ENCODE data around the gene WDFY2. TPM values are rescaled to one million over a fixed set of nuclear protein-coding genes. Genes with fewer than 3 reads are reported as not detected.
A peak's percentile ranks its signal among the peaks of the same experiment; 100 is the strongest.

The WDFY2 gene
- total and polyA plus RNA-seq, 11 donors = 2.0 to 12.6 (median 6.5) TPM

DNA sequence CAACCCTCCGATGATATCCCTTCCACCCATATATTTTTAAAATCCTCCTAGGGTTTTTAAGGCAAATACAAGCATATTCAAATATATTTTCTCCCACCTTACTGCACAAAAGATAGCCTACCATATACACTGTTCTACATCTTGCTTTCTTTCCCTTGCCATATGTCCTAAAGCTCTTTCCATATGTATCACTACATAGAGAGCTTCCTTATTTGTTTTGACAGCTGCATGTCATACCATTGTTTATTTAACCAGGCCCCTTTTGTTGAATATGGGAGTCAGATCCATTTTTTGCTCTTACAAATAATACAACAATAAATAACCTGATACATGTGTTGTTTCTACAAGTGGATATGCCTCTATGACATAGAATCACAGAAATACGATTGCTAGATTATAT, 32.8 kb upstream of the WDFY2 start:
- no peak overlapping the region for H3K27ac ChIP-seq
- TF ChIP-seq POLR2A (IDR thresholded peaks at IDR 0.05) = no peak
- TF ChIP-seq, protein P1, sequence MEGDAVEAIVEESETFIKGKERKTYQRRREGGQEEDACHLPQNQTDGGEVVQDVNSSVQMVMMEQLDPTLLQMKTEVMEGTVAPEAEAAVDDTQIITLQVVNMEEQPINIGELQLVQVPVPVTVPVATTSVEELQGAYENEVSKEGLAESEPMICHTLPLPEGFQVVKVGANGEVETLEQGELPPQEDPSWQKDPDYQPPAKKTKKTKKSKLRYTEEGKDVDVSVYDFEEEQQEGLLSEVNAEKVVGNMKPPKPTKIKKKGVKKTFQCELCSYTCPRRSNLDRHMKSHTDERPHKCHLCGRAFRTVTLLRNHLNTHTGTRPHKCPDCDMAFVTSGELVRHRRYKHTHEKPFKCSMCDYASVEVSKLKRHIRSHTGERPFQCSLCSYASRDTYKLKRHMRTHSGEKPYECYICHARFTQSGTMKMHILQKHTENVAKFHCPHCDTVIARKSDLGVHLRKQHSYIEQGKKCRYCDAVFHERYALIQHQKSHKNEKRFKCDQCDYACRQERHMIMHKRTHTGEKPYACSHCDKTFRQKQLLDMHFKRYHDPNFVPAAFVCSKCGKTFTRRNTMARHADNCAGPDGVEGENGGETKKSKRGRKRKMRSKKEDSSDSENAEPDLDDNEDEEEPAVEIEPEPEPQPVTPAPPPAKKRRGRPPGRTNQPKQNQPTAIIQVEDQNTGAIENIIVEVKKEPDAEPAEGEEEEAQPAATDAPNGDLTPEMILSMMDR (IDR thresholded peaks at IDR 0.05) = no peak
- no peaks in the 10 kb centered on the region for H3K27me3 ChIP-seq
- WGBS, 4 donors = 94 to 97% (median 94%) methylated on average over 2 of the region's 2 CpGs
- DNase-seq = no peak
- no peak for ATAC-seq
- H3K9me3 ChIP-seq = no peaks in the 10 kb centered on the region
- H3K4me3 ChIP-seq = no peak overlapping the region
- H3K4me1 ChIP-seq = peaks cover 0 to 23% (median 0%) of the 10 kb centered on the region in 12 donors
- H3K36me3 ChIP-seq = no peaks in the 10 kb centered on the region
- intact Hi-C loops (cut with DNase I) = no loop called here

DNA sequence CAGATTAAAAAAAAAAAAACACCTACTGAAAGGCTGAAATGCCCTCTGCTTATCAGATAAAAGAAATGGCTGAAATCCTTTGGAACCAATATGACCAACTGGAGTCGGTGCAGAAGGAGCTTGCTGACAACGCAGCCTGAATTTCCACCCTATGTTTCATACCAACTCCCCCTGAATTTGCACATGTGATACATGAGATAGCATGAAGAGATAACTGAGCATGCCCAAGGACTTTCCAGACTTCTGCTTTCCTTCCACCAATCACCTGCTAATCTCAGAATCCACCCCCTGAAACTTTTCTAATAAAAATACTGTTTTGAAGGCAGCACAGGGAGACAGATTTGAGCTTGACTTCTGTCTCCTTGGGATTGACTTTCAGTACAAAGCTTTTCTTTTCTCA, 32.2 kb upstream of the WDFY2 start:
- Histone ChIP-seq H3K27ac (no peak overlapping the region), H3K36me3 (no peaks in the 10 kb centered on the region), H3K9me3 (no peaks in the 10 kb centered on the region), H3K27me3 (no peaks in the 10 kb centered on the region), H3K4me1 (peaks cover 0 to 23% (median 0%) of the 10 kb centered on the region in 12 donors), H3K4me3 (no peak overlapping the region)
- TF ChIP-seq POLR2A (IDR thresholded peaks at IDR 0.05) = no peak
- ATAC-seq = no peak
- 67 to 85% (median 74%) methylated on average over 2 of the region's 2 CpGs for WGBS, 4 donors
- no peak for DNase-seq
- intact Hi-C loops (cut with DNase I) = no loop called here

DNA sequence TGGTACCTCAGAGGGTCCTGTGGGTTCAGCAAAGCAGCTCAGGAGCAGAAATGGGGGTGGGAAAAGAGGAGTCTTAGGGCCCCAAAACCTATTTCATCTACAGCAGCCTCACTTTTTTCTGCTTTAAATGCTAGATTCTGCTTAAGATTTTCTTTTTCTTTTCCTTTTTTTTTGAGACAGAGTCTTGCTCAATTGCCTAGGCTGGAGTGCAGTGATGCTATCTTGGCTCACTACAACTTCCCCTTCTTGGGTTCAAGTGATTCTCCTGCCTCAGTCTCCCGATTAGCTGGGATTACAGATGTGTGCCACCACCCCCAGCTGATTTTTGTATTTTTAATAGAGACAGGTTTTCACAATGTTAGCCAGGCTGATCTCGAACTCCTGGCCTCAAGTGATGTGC, 30.7 kb upstream of the WDFY2 start:
- no peaks in the 10 kb centered on the region for H3K36me3 ChIP-seq
- H3K4me1 ChIP-seq = peaks cover 0 to 30% (median 0%) of the 10 kb centered on the region in 12 donors
- no peak overlapping the region for H3K4me3 ChIP-seq
- DNase-seq (no peak), ATAC-seq (no peak)
- WGBS, 4 donors = 81 to 91% (median 84%) methylated on average over 2 of the region's 2 CpGs
- no peak overlapping the region for H3K27ac ChIP-seq
- no peaks in the 10 kb centered on the region for H3K9me3 ChIP-seq
- intact Hi-C loops (cut with DNase I) = no loop called here
- TF ChIP-seq POLR2A (IDR thresholded peaks at IDR 0.05) = no peak
- TF ChIP-seq, protein P1 (IDR thresholded peaks at IDR 0.05) = no peak
- H3K27me3 ChIP-seq = no peaks in the 10 kb centered on the region

DNA sequence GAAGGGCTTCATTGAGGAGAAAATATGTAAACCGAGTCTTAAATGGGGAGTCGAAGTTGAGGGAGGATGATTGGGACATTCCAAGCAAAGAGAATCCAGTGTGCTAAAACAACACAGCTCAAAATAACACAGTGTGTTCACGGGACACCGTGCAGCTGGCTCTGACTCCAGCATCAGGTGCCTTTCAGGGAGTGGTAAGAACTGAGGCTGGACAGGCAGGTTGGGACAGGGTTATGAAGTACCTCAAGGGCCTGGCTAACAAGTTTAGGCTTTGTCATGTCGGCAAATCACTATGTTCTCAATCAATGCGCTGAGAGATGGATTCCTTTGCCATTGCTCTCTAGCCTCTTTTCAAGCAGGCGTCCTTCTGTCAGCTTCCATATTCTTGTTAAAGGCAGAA, 27.5 kb upstream of the WDFY2 start:
- DNase-seq (no peak), ATAC-seq (peak; percentile 49 to 85 (median 60))
- intact Hi-C loops (cut with DNase I) = no loop called here
- Histone ChIP-seq H3K27ac (peak overlapping the region in 1 of 12 donors; percentile 1), H3K36me3 (no peaks in the 10 kb centered on the region), H3K4me1 (peaks cover 0 to 29% (median 0%) of the 10 kb centered on the region in 12 donors), H3K9me3 (no peaks in the 10 kb centered on the region), H3K4me3 (no peak overlapping the region), H3K27me3 (no peaks in the 10 kb centered on the region)
- 52 to 71% (median 59%) methylated on average over 7 of the region's 7 CpGs for WGBS, 4 donors
- TF ChIP-seq POLR2A (IDR thresholded peaks at IDR 0.05) = no peak
- TF ChIP-seq, protein P1 (IDR thresholded peaks at IDR 0.05) = no peak

DNA sequence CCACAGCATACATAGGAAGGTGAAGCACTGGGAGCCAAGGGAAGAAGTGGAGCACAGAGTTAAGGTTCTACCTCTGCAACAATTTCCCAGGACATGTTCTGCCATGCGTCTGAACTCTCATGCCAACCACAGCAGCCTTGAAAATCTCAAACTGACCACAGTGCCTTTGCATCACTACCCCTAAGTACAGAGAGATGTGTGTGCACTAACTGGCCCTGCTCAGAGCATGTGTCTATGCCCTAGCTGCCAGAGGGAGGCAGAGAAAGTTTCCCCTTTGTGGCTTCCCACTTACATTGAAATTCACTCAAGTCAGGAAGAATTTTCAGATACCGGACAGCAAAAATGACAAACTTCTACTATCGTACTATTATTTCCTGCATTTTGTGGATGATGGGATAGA, 26.8 kb upstream of the WDFY2 start:
- H3K36me3 ChIP-seq = no peaks in the 10 kb centered on the region
- ATAC-seq = no peak
- no peak for TF ChIP-seq POLR2A (IDR thresholded peaks at IDR 0.05)
- TF ChIP-seq, protein P1 (IDR thresholded peaks at IDR 0.05) = no peak
- WGBS, 4 donors = 79 to 95% (median 88%) methylated on average over 3 of the region's 3 CpGs
- no peaks in the 10 kb centered on the region for H3K27me3 ChIP-seq
- intact Hi-C loops (cut with DNase I) = no loop called here
- no peaks in the 10 kb centered on the region for H3K9me3 ChIP-seq
- peak overlapping the region in 2 of 12 donors; percentile 22 to 49 for H3K27ac ChIP-seq
- DNase-seq = no peak
- H3K4me1 ChIP-seq = peaks cover 0 to 35% (median 0%) of the 10 kb centered on the region in 12 donors
- H3K4me3 ChIP-seq = no peak overlapping the region
